NCI-H2107 treated with DMSO at 0.1 percent for 48 hours (cell line): Measurements from ENCODE around the gene ZNF775.

Source experiments
- DNase-seq: peaks from one replicate; lab custom pipeline; 2025; ENCODE audit not compliant: unreplicated experiment; lab: John Stamatoyannopoulos, UW

The ZNF775 gene

GRCh38 chr7:150412016-150412415 lies 32.9 kb downstream of the ZNF775 start:
- no peak for DNase-seq

DNA sequence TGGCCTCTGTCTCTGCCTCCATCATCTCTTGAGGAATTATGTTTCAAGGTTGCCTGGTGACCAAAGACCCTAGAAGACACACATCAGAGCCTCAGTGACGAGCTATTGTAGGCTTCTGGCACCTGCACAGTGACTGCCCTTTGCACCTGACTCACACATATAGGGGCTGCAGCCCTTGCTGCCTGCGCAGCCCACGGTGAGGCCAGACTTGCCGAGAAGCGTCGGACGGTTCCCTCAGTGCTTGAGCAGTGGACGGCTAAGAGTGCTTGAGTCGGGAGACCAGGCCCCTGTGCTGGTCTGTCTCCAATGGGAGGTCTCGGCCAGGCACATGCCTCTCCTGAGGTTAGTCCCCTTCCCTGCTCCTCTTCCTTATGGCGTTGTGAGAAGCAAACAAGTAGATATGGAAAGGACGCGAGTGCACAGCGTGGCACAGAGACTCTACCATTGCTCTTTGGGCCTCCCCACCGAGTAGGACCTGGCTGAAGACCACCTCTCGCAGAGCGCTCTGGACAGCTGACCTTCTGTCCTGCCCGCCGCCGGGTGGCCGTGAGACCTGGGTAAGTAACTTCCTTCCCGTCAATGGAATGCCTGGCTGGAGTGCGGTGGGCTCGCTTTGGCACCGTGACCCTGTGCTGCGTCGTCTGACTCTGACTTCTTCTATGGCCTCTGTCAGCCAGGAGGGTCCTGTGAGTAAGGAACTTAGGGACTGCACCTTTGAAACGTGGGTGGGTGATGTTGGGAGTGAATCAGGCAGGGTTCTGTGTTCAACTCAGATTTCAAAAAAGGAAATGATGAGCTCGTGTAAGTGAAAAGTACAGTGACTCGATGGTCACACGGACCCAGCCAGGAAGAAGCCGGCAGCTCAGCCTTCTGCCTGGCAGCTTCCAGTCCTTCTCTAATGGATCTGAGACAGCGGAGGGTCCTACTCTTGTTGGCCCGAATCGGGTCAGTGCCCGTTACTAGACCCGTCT lies 33.7 kb downstream of the ZNF775 start:
- DNase-seq, result no peak

GRCh38 chr7:150413640-150414081 lies 34.5 kb downstream of the ZNF775 start:
- no peak for DNase-seq

DNA sequence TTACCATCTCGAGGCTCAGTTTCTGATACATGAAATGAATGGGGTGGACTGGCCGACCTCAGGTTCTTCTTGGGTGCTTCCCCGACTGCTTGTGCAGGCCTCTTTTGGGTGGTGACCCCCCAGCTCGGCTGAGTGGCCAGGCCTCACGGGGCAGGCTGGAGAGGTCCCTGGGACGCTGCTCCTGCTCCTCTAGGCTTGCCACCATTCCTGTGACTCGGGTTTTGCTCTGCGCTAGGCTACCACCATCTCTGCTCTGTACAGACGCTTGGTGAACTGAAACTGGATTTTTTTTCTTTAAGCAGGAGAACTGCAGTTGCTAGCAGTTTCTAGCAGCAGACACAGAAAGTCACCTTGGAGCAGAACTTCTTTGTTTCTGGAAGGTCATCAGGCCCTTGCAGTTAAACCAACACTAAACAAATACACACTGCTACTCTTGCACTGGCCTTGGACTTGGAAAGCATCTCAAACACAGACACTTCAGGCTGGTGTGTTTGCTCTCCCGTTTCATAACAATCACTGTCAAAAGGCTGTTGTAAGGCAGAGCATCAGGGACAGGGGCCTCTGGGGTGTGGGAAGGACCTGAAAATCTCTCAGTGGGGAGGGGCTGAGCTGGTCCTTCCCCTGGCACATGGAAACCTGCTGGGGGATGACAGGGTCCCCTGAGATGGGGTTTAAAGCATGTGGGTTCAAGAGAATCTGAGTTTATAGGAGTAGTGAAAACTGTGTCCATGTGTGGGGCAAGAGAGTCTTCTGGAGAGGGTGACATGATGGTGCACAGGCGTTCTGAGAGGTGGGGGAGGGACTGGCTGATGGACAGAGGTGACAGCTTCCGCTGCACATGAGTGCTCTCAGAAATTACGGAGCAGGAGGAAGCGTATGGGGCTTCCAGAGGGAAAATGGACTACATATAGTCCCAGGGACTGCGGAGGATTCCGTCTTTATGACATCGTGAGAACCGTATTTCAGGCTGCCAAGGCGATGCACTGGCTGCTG lies 36.3 kb downstream of the ZNF775 start:
- no peak for DNase-seq

GRCh38 chr7:150417239-150417638 lies 38.1 kb downstream of the ZNF775 start:
- DNase-seq, result no peak

- no peak for DNase-seq
Measured at GRCh38 chr7:150417863-150418262, 38.7 kb downstream of the ZNF775 start.

- no peak for DNase-seq
Measured at GRCh38 chr7:150420242-150420641, 41.1 kb downstream of the ZNF775 start.

- peak; percentile 91 for DNase-seq
Measured at GRCh38 chr7:150420987-150421674, 42.0 kb downstream of the ZNF775 start.

- no peak for DNase-seq
Measured at GRCh38 chr7:150421831-150422230, 42.7 kb downstream of the ZNF775 start.

- no peak for DNase-seq
Measured at GRCh38 chr7:150425670-150426069, 46.5 kb downstream of the ZNF775 start.

DNA sequence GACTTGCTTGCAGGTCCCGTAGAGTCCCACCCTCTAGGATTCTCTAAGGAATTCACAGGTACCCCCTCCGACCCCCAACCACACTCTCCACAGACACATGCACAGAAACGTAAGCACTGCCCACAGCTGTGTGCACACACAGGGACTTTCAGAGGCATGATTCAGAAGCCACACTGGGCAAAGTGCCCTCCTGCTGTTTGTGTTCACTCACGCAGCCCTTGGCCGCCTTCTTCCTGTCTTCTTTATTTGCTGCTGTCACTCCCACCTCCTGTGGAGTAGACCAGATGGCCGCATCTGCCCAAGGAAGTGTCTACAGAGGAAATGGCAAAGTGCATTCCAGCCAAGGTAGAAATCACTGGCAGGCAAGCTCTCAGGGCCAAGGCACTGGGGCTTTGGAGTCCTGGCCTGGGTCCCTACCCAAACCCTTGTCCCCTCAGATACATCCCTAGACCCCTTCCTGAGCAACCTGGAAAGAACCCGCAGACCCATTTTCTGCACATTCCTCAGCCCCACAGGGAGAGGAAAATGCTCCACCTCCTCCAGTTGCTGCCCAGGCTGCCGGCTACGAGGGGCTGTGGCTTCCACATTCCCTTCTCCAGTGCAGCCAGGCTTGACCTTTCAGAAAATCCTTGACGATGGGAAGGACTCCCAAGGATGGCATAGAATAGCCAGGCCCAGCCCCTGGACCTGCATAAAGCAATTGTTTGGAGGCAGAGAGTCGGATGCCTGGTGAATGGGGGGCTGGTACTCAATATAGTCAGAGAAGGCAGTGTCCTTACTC lies 49.7 kb downstream of the ZNF775 start:
- peak; percentile 46 for DNase-seq

GRCh38 chr7:150429699-150430098 lies 50.6 kb downstream of the ZNF775 start:
- no peak for DNase-seq

DNA sequence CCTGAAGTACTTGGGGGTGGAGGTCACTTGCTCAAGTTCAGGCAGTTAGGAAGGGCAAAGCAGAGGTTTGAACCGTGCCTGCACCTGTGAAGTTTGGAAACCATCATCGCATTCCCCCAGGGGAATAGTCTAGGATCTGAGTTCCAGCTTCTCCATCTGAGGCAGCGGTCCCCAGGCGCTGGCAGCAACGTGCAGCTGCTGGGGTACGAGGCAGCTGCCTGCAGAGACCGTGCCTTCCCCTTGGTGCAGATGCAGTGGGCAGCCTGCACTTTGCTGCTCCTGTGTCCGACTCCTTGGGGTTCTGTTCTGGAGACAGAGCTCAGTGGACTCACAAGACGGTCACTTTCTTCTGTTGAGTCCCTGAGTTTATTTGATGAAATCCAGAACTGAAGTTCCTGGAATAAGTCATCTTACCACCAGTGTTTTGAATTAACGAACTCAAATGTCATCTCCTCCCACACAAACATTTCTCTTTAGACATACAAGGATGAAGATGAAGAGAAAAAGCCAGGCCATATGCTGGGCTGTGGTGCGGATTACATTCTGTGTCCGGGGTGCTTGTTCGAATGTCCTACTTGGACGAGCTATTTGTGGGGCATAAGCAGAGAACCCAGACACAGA lies 51.4 kb downstream of the ZNF775 start:
- no peak for DNase-seq

DNA sequence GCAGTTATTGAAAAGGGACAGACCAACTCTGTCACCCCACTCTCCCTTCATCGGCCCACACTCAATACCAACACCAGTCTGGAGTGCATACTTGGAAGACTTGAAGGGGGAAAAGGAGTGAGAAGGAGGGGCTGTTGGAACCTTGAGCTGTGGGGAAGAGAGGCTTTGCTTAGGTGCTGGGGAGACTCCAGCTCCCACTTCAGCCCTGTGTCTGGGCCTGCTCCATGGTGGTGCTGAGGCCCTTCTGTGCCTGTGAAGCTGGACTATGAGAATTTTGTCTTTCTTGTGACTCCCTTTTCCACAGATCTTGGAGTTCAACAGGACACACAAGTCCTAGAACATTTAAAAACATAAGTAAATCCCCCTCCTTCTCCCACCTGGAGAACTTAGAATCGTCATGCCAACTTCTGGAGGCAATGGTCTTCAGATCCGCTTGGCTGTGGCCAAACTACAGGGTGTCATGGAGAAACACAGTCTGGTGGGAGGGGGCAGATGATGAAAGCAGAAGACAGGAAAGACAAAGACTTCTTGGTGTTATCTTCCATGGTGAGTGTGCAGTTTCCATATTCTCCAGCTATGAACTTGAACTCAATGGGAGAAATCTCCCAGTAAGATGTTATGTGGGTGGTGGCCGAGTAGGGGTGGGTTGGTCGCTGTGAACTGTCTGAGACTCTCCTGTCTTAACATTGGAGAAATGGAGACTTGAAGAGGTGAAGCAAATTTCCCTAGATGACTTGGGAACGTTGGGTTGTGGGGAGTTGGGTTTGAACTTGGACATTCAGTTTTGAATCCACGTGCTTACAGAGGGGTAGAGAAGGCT lies 52.9 kb downstream of the ZNF775 start:
- DNase-seq, result no peak

DNA sequence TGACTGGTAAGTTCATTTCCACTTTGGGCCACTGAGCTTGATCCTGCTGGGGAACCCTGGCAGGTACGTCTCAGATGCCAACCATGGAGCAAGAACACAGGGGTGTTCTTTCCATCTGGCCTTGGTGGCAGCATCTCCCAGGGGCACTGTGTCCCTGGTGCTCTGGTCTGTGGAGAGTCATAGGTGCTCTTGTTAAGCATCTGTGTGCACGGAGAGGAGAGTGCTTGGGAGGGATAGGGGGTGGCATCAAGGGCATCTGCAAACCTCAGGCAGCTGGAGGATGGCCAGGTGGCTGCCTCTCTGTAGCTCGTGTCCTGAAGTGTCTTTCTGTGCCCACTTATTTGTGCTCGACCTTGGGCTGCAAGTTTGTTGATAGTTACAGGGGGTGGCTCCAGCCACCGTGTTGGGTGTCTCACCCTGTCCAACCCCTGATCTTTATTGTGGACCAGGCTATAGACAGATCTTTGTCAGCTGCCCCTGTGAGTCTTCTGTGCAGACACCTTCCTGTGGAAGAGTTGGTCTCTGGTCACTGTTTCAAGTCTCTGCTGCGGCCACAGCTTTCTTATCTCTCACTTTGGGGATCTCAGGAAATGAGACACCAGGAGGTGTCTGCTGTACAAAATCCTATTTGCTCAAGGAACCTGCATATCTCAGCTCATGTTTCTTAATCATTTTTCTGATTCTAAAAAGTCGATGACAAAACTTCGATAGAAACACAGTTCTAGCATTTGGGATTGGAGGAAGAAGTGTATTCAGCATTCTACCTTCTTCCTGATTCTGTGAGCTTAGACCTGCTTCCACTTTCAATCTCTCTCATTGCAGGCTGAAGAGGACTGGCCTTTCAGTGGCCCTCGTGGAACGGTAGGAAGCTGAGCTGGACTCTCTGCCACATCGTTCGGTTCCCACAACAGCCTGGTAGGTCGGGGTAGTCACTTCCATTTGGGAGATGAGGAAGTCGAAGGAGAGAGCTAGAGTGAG lies 54.1 kb downstream of the ZNF775 start:
- DNase-seq, result no peak

DNA sequence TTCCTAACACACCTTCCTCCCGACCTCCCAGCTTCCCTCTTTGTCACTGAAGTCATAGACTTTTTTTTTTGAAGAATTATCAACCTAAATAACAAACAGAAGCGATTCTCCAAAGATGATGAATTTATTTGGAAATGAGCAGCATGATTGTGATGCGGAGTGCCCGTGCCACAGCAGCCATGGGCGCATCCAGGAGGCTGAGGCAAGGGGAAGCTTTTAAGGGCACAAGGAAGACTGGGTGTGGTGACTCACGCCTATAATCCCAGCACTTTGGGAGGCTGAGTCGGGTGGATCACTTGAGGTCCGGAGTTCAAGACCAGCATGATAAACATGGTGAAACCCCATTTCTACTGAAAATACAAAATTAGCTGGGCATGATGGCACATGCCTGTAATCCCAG lies 55.1 kb downstream of the ZNF775 start:
- DNase-seq, result no peak

DNA sequence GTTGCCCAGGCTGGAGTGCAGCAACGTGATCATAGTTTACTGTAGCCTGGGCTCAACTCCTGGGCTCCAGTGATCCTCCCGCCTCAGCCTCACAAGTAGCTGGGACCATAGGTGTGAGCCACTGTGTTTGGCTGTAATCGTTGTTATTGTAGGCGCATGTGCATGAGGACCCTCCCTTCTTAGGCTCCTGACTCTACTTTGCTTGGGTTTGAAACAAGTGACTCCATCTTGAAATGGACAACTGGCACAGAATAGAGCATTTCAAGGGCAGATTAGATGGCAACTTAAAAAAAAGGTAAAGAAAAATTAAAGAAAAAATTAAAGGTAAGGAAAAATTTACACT lies 55.9 kb downstream of the ZNF775 start:
- no peak for DNase-seq
